OCI-LY7 (cell line): ENCODE measurements around the gene ZNF532. TPM values are rescaled to one million over a fixed set of nuclear protein-coding genes. Genes with fewer than 3 reads are reported as not detected.
"Not testable (repeated sequence)": the region's sequence is repeated elsewhere in the genome, so short reads cannot be mapped to it uniquely, and the experiment has no call there.

ENCODE experiments used
- BruUV-seq: library from RNA; stranded (reverse); fragments of 400-500 nt; replicated peaks from 2 replicates; lab custom pipeline; 2021; lab: Mats Ljungman, UMichigan
- CTCF ChIA-PET: fragments of 300-600 bp; sonication (Branson Sonifier 250); formaldehyde crosslinking; loops from one replicate; lab custom pipeline; 2022; ENCODE audit warnings: antibody characterized with exemption; ENCODE audit not compliant: unreplicated experiment; lab: Charles Lee
- POLR2A ChIA-PET: fragments of 300-600 bp; sonication (Branson Sonifier 250); formaldehyde crosslinking; loops from one replicate; lab custom pipeline; 2022; ENCODE audit warnings: antibody characterized with exemption; lab: Charles Lee
- DNase-seq: peaks from one replicate; pipeline ENCODE4 v3.0.0-alpha.2; 2015; ENCODE audit warnings: low spot score
- H2AFZ ChIP-seq: fragments of 200-600 bp; sonication (generic), shearing (Covaris generic); 2 replicates; pipeline ENCODE4 v1.6.1; 2014; ENCODE audit warnings: mild to moderate bottlenecking, antibody characterized with exemption, low read length, moderate library complexity
- H3K27ac ChIP-seq: fragments of 200-600 bp; sonication (generic); 2 replicates; pipeline ENCODE4 v1.5.1; 2014; ENCODE audit warnings: mixed run types, low read depth, mild to moderate bottlenecking, moderate library complexity, low read length, inconsistent platforms; ENCODE audit not compliant: poor library complexity, severe bottlenecking
- H3K36me3 ChIP-seq: fragments of 200-600 bp; sonication (generic); 2 replicates; pipeline ENCODE4 v1.6.1; 2014; ENCODE audit warnings: mild to moderate bottlenecking, antibody characterized with exemption, low read length, moderate library complexity, mixed read lengths; ENCODE audit not compliant: insufficient read depth
- H3K4me1 ChIP-seq: fragments of 200-600 bp; sonication (generic); 2 replicates; pipeline ENCODE4 v1.5.1; 2014; ENCODE audit warnings: mild to moderate bottlenecking, low read length; ENCODE audit not compliant: insufficient read depth, poor library complexity, severe bottlenecking
- H3K4me2 ChIP-seq: fragments of 200-600 bp; sonication (generic); 2 replicates; pipeline ENCODE4 v1.6.1; 2014; ENCODE audit warnings: mild to moderate bottlenecking, low read length
- H3K4me3 ChIP-seq: fragments of 200-600 bp; sonication (generic); 2 replicates; pipeline ENCODE4 v1.5.1; 2014; ENCODE audit warnings: mild to moderate bottlenecking, low read depth, low read length; ENCODE audit not compliant: poor library complexity, severe bottlenecking
- H3K79me2 ChIP-seq: fragments of 200-600 bp; sonication (generic); 2 replicates; pipeline ENCODE4 v1.6.1; 2016; ENCODE audit warnings: low read depth, mild to moderate bottlenecking, low read length, moderate library complexity, mixed read lengths; ENCODE audit not compliant: insufficient read depth
- H3K9me2 ChIP-seq: fragments of 200-600 bp; sonication (generic); 2 replicates; pipeline ENCODE4 v1.6.1; 2016; ENCODE audit warnings: mild to moderate bottlenecking, low read length, mixed read lengths; ENCODE audit not compliant: insufficient read depth
- H3K9me3 ChIP-seq: fragments of 200-600 bp; sonication (generic); 2 replicates; pipeline ENCODE4 v1.6.1; 2014; ENCODE audit warnings: mild to moderate bottlenecking, mixed run types, low read length, mixed read lengths
- H4K20me1 ChIP-seq: fragments of 200-600 bp; sonication (generic); 2 replicates; pipeline ENCODE4 v1.6.1; 2014; ENCODE audit warnings: mild to moderate bottlenecking, antibody characterized with exemption, low read length, moderate library complexity, mixed read lengths; ENCODE audit not compliant: insufficient read depth
- CTCF ChIP-seq: fragments of 200-600 bp; sonication (generic); conservative IDR thresholded peaks from 2 replicates; pipeline ENCODE4 v1.5.1; 2014; ENCODE audit warnings: mild to moderate bottlenecking, antibody characterized with exemption, low read length, moderate library complexity, mixed read lengths
- EZH2phosphoT487 ChIP-seq: fragments of 200-600 bp; sonication (generic); IDR thresholded peaks from 2 replicates; pipeline ENCODE4 v1.6.1; 2018; ENCODE audit warnings: low read depth, borderline replicate concordance, mild to moderate bottlenecking, mixed run types, antibody characterized with exemption, low read length, moderate library complexity, mixed read lengths
- intact Hi-C: fragments of 100-400 bp; cut with micrococcal nuclease; formaldehyde crosslinking; loops from one replicate; pipeline ENCODE4 v1.10.0; 2022; ENCODE audit not compliant: unreplicated experiment
- total RNA-seq, 2 experiments: library from RNA; depleted of rRNA in 1 of 2; stranded (reverse); fragments of >200 nt in 1 of 2; shearing (Covaris generic) in 1 of 2; gene quantifications; 2 replicates each; pipeline ENCODE4 v1.2.3, GENCODE V29; 2014 to 2022

Gene ZNF532
- total RNA-seq, 2 experiments from 2014 or later, result 10.4 to 18.7 TPM

GRCh38 chr18:59024829-59025228, 160.2 kb downstream of the ZNF532 start:
- Histone ChIP-seq H3K9me2 (no peaks in the 10 kb centered on the region), H3K27ac (no peak overlapping the region), H3K36me3 (no peaks in the 10 kb centered on the region), H3K4me1 (no peaks in the 10 kb centered on the region), H3K4me3 (no peak overlapping the region), H3K9me3 (no peaks in the 10 kb centered on the region), H3K79me2 (no peaks in the 10 kb centered on the region), H4K20me1 (no peaks in the 10 kb centered on the region), H2AFZ (no peak overlapping the region), H3K4me2 (no peak overlapping the region)
- ChIA-PET POLR2A (interaction anchor here (0.6 kb wide), 1 partner anchor 42 kb away, joined by 3 read pairs; no protein-coding TSS in a partner anchor), CTCF (interaction anchor here (0.5 kb wide), 1 partner anchor 159 kb away, joined by 4 read pairs; no protein-coding TSS in a partner anchor)
- intact Hi-C loops, result no loop called here
- TF ChIP-seq EZH2phosphoT487 (no peak), CTCF (no peak)
- no TSS peak for BruUV-seq
- DNase-seq, result no peak

GRCh38 chr18:59025532-59025931, 160.9 kb downstream of the ZNF532 start:
- POLR2A ChIA-PET, BruUV-seq: not testable (repeated sequence)

GRCh38 chr18:59026364-59026763, 161.7 kb downstream of the ZNF532 start:
- no peaks in the 10 kb centered on the region for H3K4me1 ChIP-seq
- ChIA-PET POLR2A (no interaction called here), CTCF (no interaction called here)
- no peaks in the 10 kb centered on the region for H3K9me3 ChIP-seq
- no peaks in the 10 kb centered on the region for H3K9me2 ChIP-seq
- BruUV-seq, result no TSS peak
- H3K79me2 ChIP-seq, result no peaks in the 10 kb centered on the region
- DNase-seq, result no peak
- no peak overlapping the region for H3K27ac ChIP-seq
- H3K36me3 ChIP-seq, result no peaks in the 10 kb centered on the region
- H3K4me2 ChIP-seq, result no peak overlapping the region
- no peak overlapping the region for H2AFZ ChIP-seq
- TF ChIP-seq CTCF, result no peak
- TF ChIP-seq EZH2phosphoT487, result no peak
- no peaks in the 10 kb centered on the region for H4K20me1 ChIP-seq
- no peak overlapping the region for H3K4me3 ChIP-seq
- intact Hi-C loops, result no loop called here

More at GRCh38 chr18:59025532-59025931, 160.9 kb downstream of the ZNF532 start:
- H3K4me1 ChIP-seq, intact Hi-C loops, H3K27ac ChIP-seq, H3K4me2 ChIP-seq, H3K9me2 ChIP-seq, H3K79me2 ChIP-seq, H3K4me3 ChIP-seq, CTCF ChIA-PET, H2AFZ ChIP-seq, DNase-seq, H3K9me3 ChIP-seq, H3K36me3 ChIP-seq, H4K20me1 ChIP-seq: not testable (repeated sequence)
